Endothelial cell of umbilical vein (primary cell): Measurements from ENCODE around the gene VPS41. TPM values are rescaled to one million over a fixed set of nuclear protein-coding genes. Genes with fewer than 3 reads are reported as not detected.

ENCODE experiments used
- BruUV-seq: library from RNA; stranded (reverse); fragments of 400-500 nt; replicated peaks from 2 replicates; lab custom pipeline; 2021; lab: Mats Ljungman, UMichigan
- CTCF ChIA-PET: fragments of 300-600, 350-600 bp; sonication (Branson Sonifier 250); formaldehyde crosslinking; loops from one replicate; lab custom pipeline; 2021; ENCODE audit warnings: antibody characterized with exemption, inconsistent platforms; lab: Charles Lee
- POLR2A ChIA-PET: fragments of 300-600, 350-600 bp; sonication (Branson Sonifier 250); formaldehyde crosslinking; loops from one replicate; lab custom pipeline; 2021; ENCODE audit warnings: antibody characterized with exemption, inconsistent platforms; lab: Charles Lee
- DNase-seq: peaks from one replicate; pipeline ENCODE4 v3.0.0-alpha.2; 2011; ENCODE audit warnings: low read depth, low spot score
- FAIRE-seq: peaks from 2 replicates; lab custom pipeline; 2011; peaks lifted over from hg19 to GRCh38; lab: Jason Lieb, UNC
- H2AFZ ChIP-seq: 2 replicates; pipeline ENCODE4 v1.6.0; 2012; ENCODE audit warnings: low read depth, low read length, control low read depth, inconsistent platforms
- H3K27ac ChIP-seq: 2 replicates; pipeline ENCODE4 v1.5.1; 2011; ENCODE audit warnings: low read depth, mild to moderate bottlenecking, control low read depth, low read length, moderate library complexity; ENCODE audit not compliant: insufficient read depth
- H3K27me3 ChIP-seq, 2 experiments: 2 replicates each; pipeline versions ENCODE4 v1.6.0 to v1.6.1; 2011; ENCODE audit warnings: low read length in 2 of 2, mixed read lengths in 1 of 2; ENCODE audit not compliant: control insufficient read depth in 2 of 2, insufficient read depth in 2 of 2
- H3K36me3 ChIP-seq, 2 experiments: 2 replicates in 1 of 2; 3 replicates in 1 of 2; pipeline ENCODE4 v1.5.1; 2011; ENCODE audit warnings: low read length in 2 of 2, mild to moderate bottlenecking in 1 of 2, moderate library complexity in 1 of 2; ENCODE audit not compliant: control insufficient read depth in 2 of 2, insufficient read depth in 2 of 2; ENCODE audit errors: extremely low read depth in 1 of 2
- H3K4me1 ChIP-seq: 3 replicates; pipeline ENCODE4 v1.5.1; 2011; ENCODE audit warnings: mild to moderate bottlenecking, low read length; ENCODE audit not compliant: control insufficient read depth, insufficient read depth; ENCODE audit errors: extremely low read depth
- H3K4me2 ChIP-seq: 2 replicates; pipeline ENCODE4 v1.6.1; 2011; ENCODE audit warnings: low read length, control low read depth, mixed read lengths; ENCODE audit not compliant: insufficient read depth
- H3K4me3 ChIP-seq, 3 experiments: fragments of 200-600 bp in 1 of 3; sonication (generic), shearing (Covaris generic) in 1 of 3; replicated peaks in 1 of 3; 2 replicates each; pipeline ENCODE4 v1.5.1; 2011 to 2016; ENCODE audit warnings: control low read depth in 3 of 3, low read length in 3 of 3, mild to moderate bottlenecking in 2 of 3, inconsistent platforms in 1 of 3, low read depth in 1 of 3, moderate library complexity in 1 of 3; ENCODE audit not compliant: insufficient read depth in 1 of 3
- H3K79me2 ChIP-seq: 2 replicates; pipeline ENCODE4 v1.6.0; 2012; ENCODE audit warnings: low read length, inconsistent platforms; ENCODE audit not compliant: control insufficient read depth, insufficient read depth
- H3K9ac ChIP-seq: replicated peaks from 2 replicates; pipeline ENCODE3; 2011; ENCODE audit warnings: low read length, control low read depth; ENCODE audit not compliant: insufficient read depth; ENCODE audit errors: extremely low read depth
- H3K9me1 ChIP-seq: replicated peaks from 3 replicates; pipeline ENCODE4 v1.6.0; 2011; ENCODE audit warnings: mild to moderate bottlenecking, low read length; ENCODE audit not compliant: control insufficient read depth, insufficient read depth; ENCODE audit errors: extremely low read depth
- H3K9me3 ChIP-seq: replicated peaks from 2 replicates; pipeline ENCODE4 v1.5.1; 2012; ENCODE audit warnings: low read length, inconsistent platforms; ENCODE audit not compliant: control insufficient read depth, insufficient read depth
- H4K20me1 ChIP-seq: replicated peaks from 2 replicates; pipeline ENCODE3; 2011; ENCODE audit warnings: mild to moderate bottlenecking, low read length; ENCODE audit not compliant: control insufficient read depth, insufficient read depth; ENCODE audit errors: extremely low read depth
- CTCF ChIP-seq, 2 donors: IDR thresholded peaks; 1 replicate in 1 of 2; 2 replicates in 1 of 2; pipeline ENCODE4 v1.5.1; 2011; ENCODE audit warnings: low read length in 2 of 2, mild to moderate bottlenecking in 2 of 2, moderate library complexity in 2 of 2, control low read depth in 1 of 2, inconsistent platforms in 1 of 2, low read depth in 1 of 2; ENCODE audit not compliant: insufficient read depth in 1 of 2; ENCODE audit errors: extremely low read depth in 1 of 2
- EZH2 ChIP-seq: IDR thresholded peaks from 2 replicates; pipeline ENCODE4 v1.6.1; 2012; ENCODE audit warnings: borderline replicate concordance, low read depth, mild to moderate bottlenecking, moderate library complexity, low read length, inconsistent platforms; ENCODE audit not compliant: severe bottlenecking
- FOS ChIP-seq: IDR thresholded peaks from 2 replicates; pipeline ENCODE4 v1.6.1; 2011; ENCODE audit warnings: mild to moderate bottlenecking, low read length, moderate library complexity, borderline replicate concordance; ENCODE audit not compliant: insufficient read depth
- GATA2 ChIP-seq: IDR thresholded peaks from 2 replicates; pipeline ENCODE4 v1.7.0; 2011; ENCODE audit warnings: low read depth, mild to moderate bottlenecking, moderate library complexity, mixed read lengths, low read length; ENCODE audit not compliant: insufficient read length, insufficient read depth
- JUN ChIP-seq: IDR thresholded peaks from 2 replicates; pipeline ENCODE4 v1.6.1; 2011; ENCODE audit warnings: borderline replicate concordance, low read depth; ENCODE audit not compliant: insufficient read length, insufficient read depth
- MAX ChIP-seq: IDR thresholded peaks from 2 replicates; pipeline ENCODE4 v1.6.1; 2011; ENCODE audit not compliant: insufficient read depth, insufficient read length
- MYC ChIP-seq: IDR thresholded peaks from one replicate; pipeline ENCODE4 v1.6.1; 2011; ENCODE audit warnings: mild to moderate bottlenecking, low read depth, low read length
- POLR2A ChIP-seq: IDR thresholded peaks from 2 replicates; pipeline ENCODE4 v1.6.1; 2012; ENCODE audit warnings: low read depth, mild to moderate bottlenecking, control low read depth, low read length
- POLR2AphosphoS5 ChIP-seq: IDR thresholded peaks from 2 replicates; pipeline ENCODE4 v1.6.1; 2012; ENCODE audit warnings: low read depth, mild to moderate bottlenecking, control low read depth, low read length, moderate library complexity; ENCODE audit not compliant: insufficient read depth
- dilution Hi-C: fragments of 300-500 bp; cut with MboI; formaldehyde crosslinking; loops from one replicate; pipeline ENCODE4 v1.15.0; 2019; ENCODE audit warnings: low sequenced_read_pairs; ENCODE audit not compliant: extremely low pct_ligation_motif_present
- intact Hi-C: fragments of 100-400 bp; cut with micrococcal nuclease; formaldehyde crosslinking; loops from one replicate; pipeline ENCODE4 v1.10.0; 2022
- polyA plus RNA-seq, 4 experiments: library from polyadenylated mRNA; depleted of rRNA in 3 of 4; stranded (reverse) in 3 of 4; unstranded in 1 of 4; fragments of >200 nt; gene quantifications; 2 replicates each; pipeline versions ENCODE4 v1.2.1 to v1.2.3, GENCODE V29; 2011 to 2012; ENCODE audit warnings: missing spikeins in 1 of 4
- total RNA-seq: library from RNA; stranded (reverse); gene quantifications from 2 replicates; pipeline ENCODE4 v1.2.3, GENCODE V29; 2021

The VPS41 gene
- total and polyA plus RNA-seq, 2 donors (not counting 3 experiments of a cell fraction or from before 2014, with no cell fraction given) = 14.3 to 79.8 TPM

GRCh38 chr7:38951213-38951612, 42.2 kb upstream of the VPS41 start:
- no peaks in the 10 kb centered on the region for H3K9me1 ChIP-seq
- FAIRE-seq (no peak), DNase-seq (no peak)
- no peak overlapping the region for H2AFZ ChIP-seq
- TF ChIP-seq MYC (no peak), EZH2 (no peak), GATA2 (no peak), FOS (no peak), POLR2A (no peak), POLR2AphosphoS5 (no peak), CTCF (IDR thresholded peaks at IDR 0.05; ENCODE audit: extremely low read depth in 1 of 2, insufficient read depth in 1 of 2, low read depth in 1 of 2, low read length in 2 of 2) (no peak), JUN (no peak), MAX (no peak)
- no peak overlapping the region for H3K27ac ChIP-seq
- intact Hi-C loops (no loop called here), dilution Hi-C loops (no loop called here)
- H3K4me2 ChIP-seq = no peak overlapping the region
- no peaks in the 10 kb centered on the region for H4K20me1 ChIP-seq
- H3K79me2 ChIP-seq = no peaks in the 10 kb centered on the region
- POLR2A ChIA-PET = no interaction called here
- H3K4me3 ChIP-seq = no peak overlapping the region
- H3K9ac ChIP-seq = no peak overlapping the region
- H3K36me3 ChIP-seq = no peaks in the 10 kb centered on the region
- CTCF ChIA-PET = interaction anchor here (0.9 to 1.5 kb wide), 3 partner anchors 15 to 300 kb away, joined by 3 read pairs; no protein-coding TSS in a partner anchor
- no peaks in the 10 kb centered on the region for H3K27me3 ChIP-seq
- no peaks in the 10 kb centered on the region for H3K9me3 ChIP-seq
- BruUV-seq = no TSS peak
- H3K4me1 ChIP-seq = no peaks in the 10 kb centered on the region
